GM12874 (cell line): ENCODE data around the gene DMXL1.

Experiments
- CTCF ChIP-seq: IDR thresholded peaks from 2 replicates; pipeline ENCODE4 v1.5.1; 2011; ENCODE audit warnings: low read depth, mild to moderate bottlenecking, control low read depth, low read length, moderate library complexity; ENCODE audit not compliant: insufficient read depth

DMXL1 gene

GRCh38 chr5:119191944-119192343, 121.1 kb downstream of the DMXL1 start:
- TF ChIP-seq CTCF = no peak

GRCh38 chr5:119200795-119201194, 129.9 kb downstream of the DMXL1 start:
- TF ChIP-seq CTCF = no peak

- no peak for TF ChIP-seq CTCF
These were observed 136.2 kb downstream of the DMXL1 start for GRCh38 chr5:119207105-119207504.

GRCh38 chr5:119212026-119212425, 141.1 kb downstream of the DMXL1 start:
- no peak for TF ChIP-seq CTCF

- no peak for TF ChIP-seq CTCF
These were observed 141.8 kb downstream of the DMXL1 start for GRCh38 chr5:119212676-119213075.

- TF ChIP-seq CTCF = no peak
These were observed 146.3 kb downstream of the DMXL1 start for GRCh38 chr5:119217183-119217582.

GRCh38 chr5:119218830-119219782, 148.2 kb downstream of the DMXL1 start:
- TF ChIP-seq CTCF = no peak
